H9 (cell line): Measurements from ENCODE around the gene VCX2. TPM values are rescaled to one million over a fixed set of nuclear protein-coding genes. Genes with fewer than 3 reads are reported as not detected.
A peak's percentile ranks its signal among the peaks of the same experiment; 100 is the strongest.

Experiments used
- DNase-seq: peaks from one replicate; pipeline ENCODE4 v3.0.0-alpha.2; 2017
- H2AFZ ChIP-seq: one replicate; pipeline ENCODE4 v1.6.1; 2013; ENCODE audit warnings: mild to moderate bottlenecking, low read length, control low read depth, moderate library complexity
- H2AK5ac ChIP-seq: 2 replicates; pipeline ENCODE4 v1.6.1; 2013; ENCODE audit warnings: low read length, control low read depth, mixed read lengths; ENCODE audit not compliant: insufficient read length
- H2BK120ac ChIP-seq: one replicate; pipeline ENCODE4 v1.6.1; 2013; ENCODE audit warnings: low read depth, mild to moderate bottlenecking, low read length, control low read depth, inconsistent platforms; ENCODE audit not compliant: poor library complexity, severe bottlenecking
- H2BK12ac ChIP-seq: 2 replicates; pipeline ENCODE4 v1.6.1; 2013; ENCODE audit warnings: low read length, control low read depth, mixed read lengths, low read depth; ENCODE audit not compliant: insufficient read length
- H2BK15ac ChIP-seq: 2 replicates; pipeline ENCODE4 v1.6.1; 2013; ENCODE audit warnings: low read depth, low read length, control low read depth
- H2BK20ac ChIP-seq: one replicate; pipeline ENCODE4 v1.6.1; 2013; ENCODE audit warnings: low read depth, mild to moderate bottlenecking, low read length, control low read depth, inconsistent platforms; ENCODE audit not compliant: poor library complexity, severe bottlenecking
- H2BK5ac ChIP-seq: 2 replicates; pipeline ENCODE4 v1.6.1; 2013; ENCODE audit warnings: low read length, control low read depth, mixed read lengths; ENCODE audit not compliant: insufficient read length
- H3K14ac ChIP-seq: 2 replicates; pipeline ENCODE4 v1.6.1; 2013; ENCODE audit warnings: low read length, control low read depth; ENCODE audit not compliant: insufficient read depth
- H3K18ac ChIP-seq: 2 replicates; pipeline ENCODE4 v1.6.1; 2013; ENCODE audit warnings: low read depth, mild to moderate bottlenecking, mixed read lengths, low read length, control low read depth; ENCODE audit not compliant: insufficient read length
- H3K23ac ChIP-seq: 2 replicates; pipeline ENCODE4 v1.6.1; 2013; ENCODE audit warnings: low read length, control low read depth, mixed read lengths, low read depth; ENCODE audit not compliant: insufficient read length
- H3K23me2 ChIP-seq: 2 replicates; pipeline ENCODE4 v1.6.1; 2013; ENCODE audit warnings: low read depth, mild to moderate bottlenecking, mixed read lengths, low read length, control low read depth; ENCODE audit not compliant: insufficient read length, poor library complexity, severe bottlenecking
- H3K27ac ChIP-seq: 2 replicates; pipeline ENCODE4 v1.5.1; 2013; ENCODE audit warnings: low read length, control low read depth, mixed read lengths, low read depth; ENCODE audit not compliant: insufficient read length
- H3K27me3 ChIP-seq: 2 replicates; pipeline ENCODE4 v1.6.1; 2013; ENCODE audit warnings: low read length, control low read depth, inconsistent platforms; ENCODE audit not compliant: insufficient read depth
- H3K4ac ChIP-seq: 2 replicates; pipeline ENCODE4 v1.6.1; 2013; ENCODE audit warnings: low read depth, mild to moderate bottlenecking, control low read depth, inconsistent platforms, low read length, moderate library complexity
- H3K4me1 ChIP-seq: 2 replicates; pipeline ENCODE4 v1.6.1; 2013; ENCODE audit warnings: low read length, control low read depth, inconsistent platforms; ENCODE audit not compliant: insufficient read depth
- H3K4me2 ChIP-seq: 2 replicates; pipeline ENCODE4 v1.6.1; 2013; ENCODE audit warnings: low read length, control low read depth, mixed read lengths; ENCODE audit not compliant: insufficient read length, insufficient read depth
- H3K56ac ChIP-seq: 2 replicates; pipeline ENCODE4 v1.6.1; 2013; ENCODE audit warnings: low read depth, mild to moderate bottlenecking, mixed read lengths, low read length, control low read depth; ENCODE audit not compliant: insufficient read length
- H3K79me1 ChIP-seq: 2 replicates; pipeline ENCODE4 v1.6.1; 2013; ENCODE audit warnings: low read depth, mild to moderate bottlenecking, moderate library complexity, low read length, control low read depth, inconsistent platforms; ENCODE audit not compliant: insufficient read depth, poor library complexity, severe bottlenecking
- H3K79me2 ChIP-seq: 2 replicates; pipeline ENCODE4 v1.6.1; 2013; ENCODE audit warnings: low read length, control low read depth, inconsistent platforms; ENCODE audit not compliant: insufficient read depth
- H3K9ac ChIP-seq: 2 replicates; pipeline ENCODE4 v1.6.1; 2013; ENCODE audit warnings: low read length, control low read depth, mixed read lengths; ENCODE audit not compliant: insufficient read length; ENCODE audit errors: extremely low read depth
- H3K9me3 ChIP-seq: one replicate; pipeline ENCODE4 v1.6.1; 2013; ENCODE audit warnings: low read depth, low read length, inconsistent platforms; ENCODE audit not compliant: control insufficient read depth
- H3T11ph ChIP-seq: one replicate; pipeline ENCODE4 v1.6.1; 2013; ENCODE audit warnings: mild to moderate bottlenecking, low read length, control low read depth, inconsistent platforms
- H4K20me1 ChIP-seq: one replicate; pipeline ENCODE4 v1.6.1; 2013; ENCODE audit not compliant: control insufficient read depth, insufficient read length, insufficient read depth
- H4K5ac ChIP-seq: 2 replicates; pipeline ENCODE4 v1.6.1; 2013; ENCODE audit warnings: low read depth, mild to moderate bottlenecking, mixed read lengths, low read length, control low read depth; ENCODE audit not compliant: insufficient read length
- H4K8ac ChIP-seq: replicated peaks from 2 replicates; pipeline ENCODE4 v1.6.1; 2013; ENCODE audit warnings: low read length, control low read depth, mixed read lengths, low read depth; ENCODE audit not compliant: insufficient read length
- H4K91ac ChIP-seq: 2 replicates; pipeline ENCODE4 v1.6.1; 2013; ENCODE audit warnings: low read depth, mild to moderate bottlenecking, moderate library complexity, mixed read lengths, low read length, control low read depth; ENCODE audit not compliant: insufficient read length
- H3K27ac Mint-ChIP-seq, 3 experiments: 2 replicates in 2 of 3; 3 replicates in 1 of 3; pipeline ENCODE4 v1.8.0; 2020 to 2021; ENCODE audit warnings: mixed read lengths in 3 of 3, mild to moderate bottlenecking in 1 of 3, moderate library complexity in 1 of 3
- H3K27me3 Mint-ChIP-seq: 2 replicates; pipeline ENCODE4 v1.8.0; 2021; ENCODE audit warnings: low read depth, mild to moderate bottlenecking, moderate library complexity, mixed read lengths
- H3K36me3 Mint-ChIP-seq, 3 experiments: 2 replicates in 2 of 3; 3 replicates in 1 of 3; pipeline ENCODE4 v1.8.0; 2020 to 2021; ENCODE audit warnings: low read depth in 3 of 3, mixed read lengths in 3 of 3; ENCODE audit not compliant: insufficient read depth in 1 of 3
- H3K4me1 Mint-ChIP-seq, 2 experiments: 2 replicates each; pipeline ENCODE4 v1.8.0; 2020; ENCODE audit warnings: mixed read lengths in 2 of 2
- H3K4me3 Mint-ChIP-seq, 2 experiments: 2 replicates in 1 of 2; 3 replicates in 1 of 2; pipeline ENCODE4 v1.8.0; 2020 to 2021; ENCODE audit warnings: mild to moderate bottlenecking in 2 of 2, mixed read lengths in 2 of 2, moderate library complexity in 1 of 2
- H3K9me3 Mint-ChIP-seq, 2 experiments: 2 replicates in 1 of 2; 3 replicates in 1 of 2; pipeline ENCODE4 v1.8.0; 2020; ENCODE audit warnings: mild to moderate bottlenecking in 2 of 2, mixed read lengths in 2 of 2, moderate library complexity in 1 of 2
- WGBS: extraction: QIAGEN DNeasy Blood & Tissue Kit; methylation state at CpG from one replicate; pipeline ENCODE4 v1.1.7; 2013; ENCODE audit warnings: missing lambda C conversion rate, low lambda C conversion rate, mixed read lengths; ENCODE audit not compliant: insufficient read length; ENCODE audit errors: extremely low coverage; 5-methylcytosine and 5-hydroxymethylcytosine counted together
- total RNA-seq: library from RNA; stranded (reverse); gene quantifications from 2 replicates; pipeline ENCODE4 v1.2.1, GENCODE V29; 2021
- TF ChIP-seq, protein P1 (sequence below): fragments of 200-600 bp; sonication (generic); conservative IDR thresholded peaks from 3 replicates; pipeline ENCODE4 v1.8.0; 2021; ENCODE audit warnings: antibody characterized with exemption, mild to moderate bottlenecking

VCX2 gene
- total RNA-seq, 1 experiment from 2014 or later = not detected

DNA sequence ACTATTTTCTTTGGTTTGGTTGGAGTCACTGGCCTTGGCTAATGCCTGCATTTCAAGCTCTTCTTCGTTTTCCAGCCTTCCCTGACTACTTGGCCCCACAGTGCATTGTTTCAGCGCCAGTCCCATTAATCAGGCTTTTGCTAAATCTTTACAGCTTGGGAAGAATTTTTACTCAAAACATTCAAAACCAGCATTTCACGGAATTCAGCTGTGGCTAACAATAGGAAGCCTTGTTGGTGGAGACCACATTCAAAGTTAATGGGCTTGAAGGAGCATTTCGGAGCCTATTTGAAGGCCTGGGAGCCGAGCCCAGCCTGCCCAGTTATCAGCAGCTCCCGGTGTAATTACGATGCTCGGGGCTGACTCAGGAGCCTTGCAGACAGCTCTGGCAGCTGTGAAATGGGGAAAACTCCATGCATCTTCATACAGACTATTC, 30.8 kb upstream of the VCX2 start:
- DNase-seq = no peak
- H3K4me1 Mint-ChIP-seq = peaks cover 14 to 23% of the 10 kb centered on the region in 2 experiments
- Histone ChIP-seq H3K23me2 (peaks cover 3% of the 10 kb centered on the region), H3K23ac (no peak overlapping the region), H3K4me2 (no peak overlapping the region), H3K79me2 (no peaks in the 10 kb centered on the region), H2BK12ac (no peak overlapping the region), H2AFZ (no peak overlapping the region), H3K56ac (no peak overlapping the region), H3K79me1 (no peaks in the 10 kb centered on the region), H4K20me1 (no peaks in the 10 kb centered on the region), H3K18ac (no peak overlapping the region), H3K9ac (no peak overlapping the region), H2BK120ac (no peak overlapping the region), H3K14ac (no peak overlapping the region), H3K4me1 (no peaks in the 10 kb centered on the region), H3K4ac (no peak overlapping the region), H4K91ac (no peak overlapping the region), H4K5ac (no peak overlapping the region), H2BK5ac (no peak overlapping the region), H3K27me3 (no peaks in the 10 kb centered on the region), H2BK20ac (no peak overlapping the region), H3K9me3 (no peaks in the 10 kb centered on the region), H3K27ac (no peak overlapping the region), H4K8ac (no peak overlapping the region), H3T11ph (no peak overlapping the region), H2BK15ac (no peak overlapping the region), H2AK5ac (no peak overlapping the region)
- no peaks in the 10 kb centered on the region; a peak in 1 of 7 replicates for H3K36me3 Mint-ChIP-seq
- H3K27me3 Mint-ChIP-seq = no peaks in the 10 kb centered on the region
- no CpG with 5 or more reads among the region's 8 CpGs for WGBS
- peak overlapping the region in 1 of 3 experiments; percentile 33; a peak in 1 of 7 replicates for H3K27ac Mint-ChIP-seq
- TF ChIP-seq, protein P1, sequence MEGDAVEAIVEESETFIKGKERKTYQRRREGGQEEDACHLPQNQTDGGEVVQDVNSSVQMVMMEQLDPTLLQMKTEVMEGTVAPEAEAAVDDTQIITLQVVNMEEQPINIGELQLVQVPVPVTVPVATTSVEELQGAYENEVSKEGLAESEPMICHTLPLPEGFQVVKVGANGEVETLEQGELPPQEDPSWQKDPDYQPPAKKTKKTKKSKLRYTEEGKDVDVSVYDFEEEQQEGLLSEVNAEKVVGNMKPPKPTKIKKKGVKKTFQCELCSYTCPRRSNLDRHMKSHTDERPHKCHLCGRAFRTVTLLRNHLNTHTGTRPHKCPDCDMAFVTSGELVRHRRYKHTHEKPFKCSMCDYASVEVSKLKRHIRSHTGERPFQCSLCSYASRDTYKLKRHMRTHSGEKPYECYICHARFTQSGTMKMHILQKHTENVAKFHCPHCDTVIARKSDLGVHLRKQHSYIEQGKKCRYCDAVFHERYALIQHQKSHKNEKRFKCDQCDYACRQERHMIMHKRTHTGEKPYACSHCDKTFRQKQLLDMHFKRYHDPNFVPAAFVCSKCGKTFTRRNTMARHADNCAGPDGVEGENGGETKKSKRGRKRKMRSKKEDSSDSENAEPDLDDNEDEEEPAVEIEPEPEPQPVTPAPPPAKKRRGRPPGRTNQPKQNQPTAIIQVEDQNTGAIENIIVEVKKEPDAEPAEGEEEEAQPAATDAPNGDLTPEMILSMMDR = no peak
- no peak overlapping the region for H3K4me3 Mint-ChIP-seq
- no peaks in the 10 kb centered on the region for H3K9me3 Mint-ChIP-seq
